AG10803 (cell line): ENCODE data around the gene MSANTD7.

Source experiments
- DNase-seq: peaks from one replicate; pipeline ENCODE4 v3.0.0; 2010; ENCODE audit warnings: low read depth
- H3K4me3 ChIP-seq: 2 replicates; pipeline ENCODE4 v1.5.1; 2011; ENCODE audit warnings: mild to moderate bottlenecking, low read length, control low read depth
- CTCF ChIP-seq: conservative IDR thresholded peaks from 2 replicates; pipeline ENCODE4 v1.5.1; 2011; ENCODE audit warnings: mild to moderate bottlenecking, low read length, control low read depth, inconsistent platforms

MSANTD7 gene

GRCh38 chr10:14822879-14823755 is 15.0 kb upstream of the MSANTD7 start:
- DNase-seq = peak; percentile 49
- TF ChIP-seq CTCF = peak; percentile 83

GRCh38 chr10:14823966-14824365 is 14.1 kb upstream of the MSANTD7 start:
- TF ChIP-seq CTCF = no peak
- H3K4me3 ChIP-seq = no peak overlapping the region
- DNase-seq = no peak

More at GRCh38 chr10:14822879-14823755, 15.0 kb upstream of the MSANTD7 start:
- H3K4me3 ChIP-seq = no peak overlapping the region

GRCh38 chr10:14826076-14826829 is 11.9 kb upstream of the MSANTD7 start:
- no peak for TF ChIP-seq CTCF
- no peak overlapping the region for H3K4me3 ChIP-seq
- DNase-seq = no peak

- no peak overlapping the region for H3K4me3 ChIP-seq
- no peak for DNase-seq
- no peak for TF ChIP-seq CTCF
Observed at GRCh38 chr10:14833106-14833505, 5.0 kb upstream of the MSANTD7 start.

- TF ChIP-seq CTCF = no peak
- H3K4me3 ChIP-seq = no peak overlapping the region
- no peak for DNase-seq
Observed at GRCh38 chr10:14836208-14836607, 1.9 kb upstream of the MSANTD7 start.

- peak overlapping the region; percentile 81 for H3K4me3 ChIP-seq
- DNase-seq = no peak
- TF ChIP-seq CTCF = no peak
Observed at GRCh38 chr10:14837003-14837756, 926 bp upstream of the MSANTD7 start.
